Measurements from ENCODE around the gene TSHB. TPM values are rescaled to one million over a fixed set of nuclear protein-coding genes. Genes with fewer than 3 reads are reported as not detected.

TSHB gene
- total RNA-seq, 1 donor from 2014 or later = not detected

DNA sequence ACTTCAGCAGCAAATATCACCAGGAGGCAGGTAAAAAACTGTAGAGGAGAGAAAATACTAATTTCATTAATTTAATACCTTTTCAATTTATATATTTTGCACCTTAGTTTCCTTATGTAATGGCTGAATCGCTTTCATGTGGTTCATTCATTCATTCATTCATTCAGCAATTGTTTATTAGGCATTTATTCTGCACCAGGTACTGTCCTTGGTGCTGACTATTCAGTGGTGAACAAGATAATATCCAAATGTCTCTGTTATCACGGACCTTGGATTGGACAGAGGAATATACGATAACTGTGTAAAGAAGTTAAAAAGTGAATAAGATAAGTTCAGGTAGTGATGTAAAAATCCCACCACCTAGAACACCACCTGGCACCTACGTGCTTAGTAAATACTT, 30.9 kb downstream of the TSHB start:
- no peak for ATAC-seq

DNA sequence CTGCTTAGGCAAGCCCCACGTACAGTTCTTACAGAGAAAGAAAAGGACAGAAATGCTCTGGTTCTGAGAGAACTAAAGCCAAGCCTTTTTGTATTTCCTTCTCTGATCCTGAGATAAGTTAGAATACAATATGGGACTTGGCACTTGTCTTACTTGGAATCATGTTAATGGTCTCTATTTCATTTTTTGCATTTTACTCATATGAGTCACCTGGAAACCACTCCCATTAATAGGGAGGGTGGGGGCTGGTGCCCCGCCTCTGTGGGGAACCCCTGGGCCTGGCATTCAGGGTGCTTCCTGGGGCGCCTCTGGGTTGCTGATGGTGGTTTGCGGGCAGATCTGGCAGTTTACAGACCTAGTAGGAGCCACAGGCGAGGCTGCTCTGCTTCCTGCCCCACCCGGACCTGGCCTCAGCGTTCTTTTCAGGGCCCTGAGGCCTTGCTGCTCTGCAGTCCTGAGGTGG, 32.9 kb downstream of the TSHB start:
- ATAC-seq = peak; percentile 86

DNA sequence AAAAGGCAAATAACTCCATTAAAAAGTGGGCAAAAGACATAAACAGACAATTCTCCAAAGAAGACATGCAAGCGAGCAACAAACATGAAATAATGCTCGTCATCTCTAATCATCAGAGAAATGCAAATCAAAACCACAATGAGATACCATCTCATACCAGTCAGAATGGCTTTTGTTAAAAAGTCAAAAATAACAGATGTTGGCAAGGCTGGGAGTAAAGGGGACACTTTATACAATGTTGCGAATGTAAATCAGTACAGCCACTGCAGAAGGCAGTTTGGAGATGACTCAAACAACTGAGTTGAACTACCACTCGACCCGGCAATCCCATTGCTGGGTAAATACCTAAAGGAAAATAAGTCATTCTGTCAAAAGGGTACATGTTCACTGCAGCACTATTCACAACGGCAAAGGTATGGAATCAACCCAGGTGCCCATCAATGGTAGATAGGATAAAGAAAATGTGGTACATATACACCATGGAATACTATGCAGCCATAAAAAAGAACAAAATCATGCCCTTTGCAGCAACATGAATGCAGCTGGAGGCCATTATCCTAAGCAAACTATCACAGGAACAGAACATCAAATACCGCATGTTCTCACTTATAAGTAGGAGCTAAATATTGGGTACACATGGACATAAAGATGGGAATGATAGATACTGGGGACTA, 33.7 kb downstream of the TSHB start:
- no peak for ATAC-seq

DNA sequence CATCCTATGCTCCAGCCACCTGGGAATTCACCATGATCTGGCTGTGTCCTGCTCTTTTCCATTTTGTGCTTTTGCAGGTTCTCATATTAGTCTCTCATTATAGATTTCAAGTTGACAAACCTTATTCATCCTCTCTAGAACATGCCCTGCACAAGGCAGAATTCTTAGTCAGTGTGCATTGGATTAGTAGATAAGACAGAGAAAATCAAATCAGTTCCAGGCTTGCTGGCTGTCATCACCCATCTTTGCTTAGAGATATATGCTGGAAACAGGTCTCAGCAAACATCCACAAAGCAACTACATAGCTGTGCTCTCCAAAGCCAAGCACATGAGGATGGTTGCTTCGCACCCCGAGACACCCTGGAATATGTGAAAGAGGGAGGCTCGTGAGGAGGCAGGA, 34.8 kb downstream of the TSHB start:
- ATAC-seq = no peak

DNA sequence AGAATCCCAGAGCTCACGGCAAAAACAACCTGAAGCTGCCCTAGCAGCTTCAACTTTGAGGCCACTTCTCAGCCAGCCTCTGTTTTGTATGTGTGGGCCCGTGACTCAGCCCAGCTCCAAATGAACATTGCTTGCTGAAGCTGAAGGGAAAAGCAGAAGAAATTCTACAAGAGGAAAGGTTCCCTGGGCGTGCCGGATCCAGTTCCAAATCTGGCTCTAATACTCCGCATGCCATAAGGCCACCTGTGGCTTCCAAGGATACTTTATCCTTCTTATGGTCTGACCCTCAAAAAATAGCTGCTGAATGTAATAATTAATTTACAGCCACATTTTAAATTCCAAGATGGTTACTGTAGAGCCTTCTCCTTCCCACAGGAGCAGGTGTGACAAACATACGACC, 35.4 kb downstream of the TSHB start:
- ATAC-seq = no peak

DNA sequence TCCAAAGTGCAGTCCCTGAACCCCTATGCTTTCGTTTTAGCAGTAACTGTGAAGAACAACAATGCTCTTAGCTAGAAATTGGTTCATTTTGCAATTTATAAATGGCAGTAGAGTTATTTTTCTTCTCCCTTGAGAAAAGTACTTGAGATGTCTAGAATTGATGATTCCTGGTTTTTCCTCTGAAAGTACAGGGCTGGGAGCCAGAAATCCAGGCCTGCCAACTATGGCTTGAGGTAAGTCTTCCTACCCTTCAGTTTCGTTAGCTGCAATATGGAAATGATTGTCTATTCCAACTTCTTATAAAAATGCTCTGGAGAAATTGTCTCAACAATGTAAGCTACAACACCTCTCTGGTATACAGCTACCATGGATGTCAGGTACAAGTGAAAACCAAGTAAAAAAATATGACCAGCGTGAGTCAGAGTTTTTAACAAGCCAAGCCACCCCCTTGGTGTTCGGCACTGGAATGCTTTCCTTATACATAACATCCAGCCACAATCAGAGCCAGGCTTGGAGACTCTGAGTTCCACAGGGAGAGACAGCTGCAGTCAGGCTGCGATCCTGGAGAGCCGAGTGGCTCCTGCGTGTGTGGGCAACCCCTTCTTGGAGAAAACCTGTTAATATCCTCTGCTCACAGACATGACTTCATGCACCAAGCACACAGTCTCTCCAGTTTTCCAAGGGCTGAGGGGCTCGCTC, 37.7 kb downstream of the TSHB start:
- no peak for ATAC-seq

DNA sequence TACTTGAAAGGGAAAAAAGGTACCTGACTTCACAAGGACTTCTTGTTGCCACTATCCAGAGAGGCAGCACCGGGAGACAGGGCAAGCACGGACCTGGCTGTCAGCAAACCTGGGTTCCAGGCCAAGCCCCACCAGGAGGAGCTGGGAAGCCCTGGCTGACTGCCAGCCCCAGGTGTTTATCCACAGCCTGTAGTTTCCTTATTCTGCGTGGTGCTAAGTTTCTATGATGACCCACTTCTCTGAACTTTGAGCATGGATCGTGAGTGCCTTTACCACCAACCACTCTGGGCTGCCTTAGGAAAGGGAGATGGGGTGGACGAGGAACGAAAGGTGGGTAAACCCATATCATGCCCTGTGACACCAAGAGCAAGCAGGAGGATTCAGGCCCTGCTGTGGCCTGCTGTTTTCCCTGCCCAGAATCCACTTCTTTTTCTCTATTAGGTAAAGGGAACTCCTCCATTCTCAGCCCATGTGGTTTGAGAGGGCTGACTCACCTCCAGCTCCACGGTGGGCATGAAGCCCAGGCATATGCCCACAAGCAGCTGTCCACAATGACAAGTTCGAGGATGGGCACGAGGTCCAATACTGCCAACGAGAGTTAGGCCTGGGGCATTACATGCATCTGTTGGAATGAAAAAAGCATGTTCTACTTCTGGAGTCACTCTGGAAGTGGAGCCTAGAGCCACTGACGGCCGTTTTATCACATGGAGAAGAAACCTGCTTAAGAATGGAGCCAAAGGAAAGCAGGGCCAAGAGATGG, 39.4 kb downstream of the TSHB start:
- ATAC-seq = peak; percentile 47

DNA sequence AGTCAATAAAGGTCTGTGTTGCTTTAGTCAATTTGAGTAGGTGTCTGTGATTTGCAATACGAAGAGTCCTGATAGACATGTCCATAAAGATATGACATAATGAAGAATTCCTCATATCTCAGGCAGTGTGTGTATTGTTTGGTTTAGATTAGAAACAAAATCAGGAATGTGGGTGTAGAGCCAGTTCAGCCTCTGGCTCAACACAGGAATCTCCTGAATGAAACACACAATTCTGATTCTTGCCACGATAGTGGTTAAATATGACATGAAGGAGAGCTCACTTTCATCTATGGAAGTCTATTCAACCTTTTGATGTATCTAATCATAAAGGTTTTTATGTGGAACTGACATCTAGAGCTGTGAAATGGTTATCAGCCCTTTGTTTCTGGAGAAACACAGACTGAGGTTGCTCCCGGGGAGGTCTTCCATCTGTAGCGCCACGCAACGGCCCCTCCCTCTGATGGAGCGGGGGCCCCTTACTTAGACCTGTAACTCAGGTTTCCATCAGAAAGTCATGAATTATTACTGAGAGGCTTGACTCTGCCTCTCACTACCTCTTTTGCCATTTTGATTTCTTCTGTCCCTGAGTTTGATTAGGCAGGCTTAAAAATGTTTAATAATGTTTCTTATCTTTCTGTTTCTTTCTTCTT, 40.2 kb downstream of the TSHB start:
- ATAC-seq = no peak

DNA sequence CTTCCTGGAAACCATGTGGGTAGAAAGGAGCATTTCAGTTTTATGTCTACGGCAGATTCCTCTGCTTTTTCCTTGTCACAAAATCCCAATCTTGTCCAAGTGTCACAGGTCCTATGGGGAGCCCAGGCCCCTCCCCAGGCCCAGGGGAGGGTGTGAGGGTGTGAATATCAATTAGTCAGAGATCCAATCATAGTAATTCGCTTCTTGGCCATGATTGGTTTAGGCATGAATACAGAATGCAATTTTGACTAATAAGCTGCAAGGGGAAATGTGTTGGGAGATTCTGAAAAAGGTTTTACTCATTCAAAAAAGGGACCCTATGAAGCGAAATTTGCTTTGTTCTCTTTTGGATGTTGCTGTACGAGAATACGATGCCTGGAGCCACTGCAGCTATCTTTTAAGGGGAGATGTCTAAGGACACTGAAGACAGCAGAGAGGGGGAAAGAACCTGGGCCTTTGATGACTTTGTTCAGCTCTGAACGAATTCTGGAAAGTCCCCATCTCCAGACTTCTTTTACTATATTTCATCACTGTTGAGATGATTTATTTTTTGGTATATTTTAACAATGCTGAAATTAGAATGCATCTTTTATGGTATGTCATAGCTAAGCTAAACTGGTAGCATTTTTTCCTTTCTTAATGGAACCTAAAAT, 41.5 kb downstream of the TSHB start:
- ATAC-seq = no peak

DNA sequence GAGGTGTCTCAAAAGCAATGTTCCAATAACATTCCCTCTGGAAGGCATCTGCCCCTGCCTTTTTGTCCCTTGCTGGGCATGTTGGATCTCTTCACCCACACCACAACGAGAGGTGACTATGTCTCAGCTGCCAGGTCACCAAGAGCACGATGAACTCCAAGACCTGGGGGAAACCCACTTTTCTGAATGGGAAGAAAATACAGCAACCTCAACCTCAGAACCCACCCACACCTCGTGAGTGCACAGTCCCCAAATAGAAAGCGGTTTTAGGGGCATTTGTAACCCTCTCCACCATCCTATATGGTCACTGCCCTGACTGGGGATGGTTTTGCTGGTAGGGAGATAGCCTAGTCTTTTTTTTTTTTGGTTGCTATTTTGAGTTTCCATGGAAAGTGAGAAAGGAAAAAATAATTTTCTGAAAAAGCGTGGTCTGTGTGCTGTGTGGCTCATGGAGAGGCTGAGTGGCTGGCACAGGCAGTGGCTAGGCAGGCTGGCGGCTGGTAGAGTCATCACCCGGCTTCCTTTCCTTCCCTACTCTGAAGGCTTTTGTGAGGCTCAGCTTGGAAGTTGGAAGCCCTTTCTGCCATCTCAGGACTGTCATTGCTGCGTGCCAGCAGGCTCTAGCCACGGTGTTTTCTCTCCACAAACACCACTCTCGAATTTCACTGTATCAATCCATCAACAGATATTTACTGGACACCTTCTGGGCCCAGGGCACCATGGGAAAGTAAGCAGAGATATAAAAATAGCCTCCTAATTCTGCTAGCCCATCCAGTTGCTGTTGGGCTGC, 43.9 kb downstream of the TSHB start:
- no peak for ATAC-seq

DNA sequence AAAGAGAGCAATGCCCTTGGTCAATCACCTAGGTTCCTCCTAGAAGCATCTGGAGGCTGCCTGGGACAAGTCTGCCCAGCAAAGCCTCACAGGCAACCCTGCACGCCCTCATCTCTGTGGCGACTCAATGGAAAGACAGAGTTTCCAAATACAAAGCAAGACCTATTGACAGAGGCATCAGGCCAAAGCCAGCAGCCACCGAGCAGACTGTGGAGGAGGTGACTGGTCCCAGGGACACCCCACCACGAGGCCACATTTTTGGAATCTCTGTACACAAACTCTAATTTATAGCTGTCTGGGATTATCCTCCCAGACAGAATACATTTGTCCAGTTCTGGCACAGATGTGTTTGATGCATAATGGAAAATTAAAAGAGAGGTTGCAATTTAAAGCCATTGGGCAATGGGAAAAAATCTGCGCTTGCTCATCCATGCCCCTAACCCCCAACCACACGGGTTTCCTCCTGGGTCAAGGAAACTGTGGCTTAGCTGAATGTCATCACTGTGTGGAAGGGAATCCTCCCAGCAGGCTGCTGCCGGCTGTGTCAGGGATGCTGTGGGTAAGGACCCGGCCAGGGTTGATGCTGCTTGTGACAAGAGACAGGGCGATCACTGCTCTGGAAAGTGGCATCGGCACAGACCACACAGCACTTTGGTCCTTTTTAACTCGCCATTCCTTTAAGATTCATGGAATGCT, 45.4 kb downstream of the TSHB start:
- no peak for ATAC-seq

DNA sequence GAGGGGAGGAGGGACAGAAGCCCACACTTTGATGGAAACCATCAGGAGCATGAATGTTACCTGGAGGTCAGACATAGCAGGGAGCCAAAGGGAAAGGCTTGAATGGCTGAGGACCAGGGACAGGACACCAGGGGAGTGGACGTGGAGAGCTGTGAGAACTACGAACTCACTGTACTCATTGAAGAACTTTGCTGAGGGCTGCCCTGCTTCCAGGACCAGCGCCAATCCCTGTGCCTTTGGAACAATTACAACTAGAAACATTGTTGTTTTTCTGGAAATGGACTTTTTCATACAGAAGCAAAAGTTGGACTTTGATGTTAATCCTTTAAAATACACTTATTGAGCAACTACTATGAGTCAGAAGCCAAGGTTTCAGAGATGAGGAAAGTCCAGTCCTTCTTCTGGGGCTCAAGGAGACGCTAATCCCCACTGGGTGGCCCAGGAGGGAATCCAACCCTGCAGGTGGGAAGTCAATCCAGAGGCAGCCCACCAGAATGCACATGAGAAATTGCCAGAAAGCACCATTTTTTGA, 46.8 kb downstream of the TSHB start:
- peak; percentile 32 for ATAC-seq

DNA sequence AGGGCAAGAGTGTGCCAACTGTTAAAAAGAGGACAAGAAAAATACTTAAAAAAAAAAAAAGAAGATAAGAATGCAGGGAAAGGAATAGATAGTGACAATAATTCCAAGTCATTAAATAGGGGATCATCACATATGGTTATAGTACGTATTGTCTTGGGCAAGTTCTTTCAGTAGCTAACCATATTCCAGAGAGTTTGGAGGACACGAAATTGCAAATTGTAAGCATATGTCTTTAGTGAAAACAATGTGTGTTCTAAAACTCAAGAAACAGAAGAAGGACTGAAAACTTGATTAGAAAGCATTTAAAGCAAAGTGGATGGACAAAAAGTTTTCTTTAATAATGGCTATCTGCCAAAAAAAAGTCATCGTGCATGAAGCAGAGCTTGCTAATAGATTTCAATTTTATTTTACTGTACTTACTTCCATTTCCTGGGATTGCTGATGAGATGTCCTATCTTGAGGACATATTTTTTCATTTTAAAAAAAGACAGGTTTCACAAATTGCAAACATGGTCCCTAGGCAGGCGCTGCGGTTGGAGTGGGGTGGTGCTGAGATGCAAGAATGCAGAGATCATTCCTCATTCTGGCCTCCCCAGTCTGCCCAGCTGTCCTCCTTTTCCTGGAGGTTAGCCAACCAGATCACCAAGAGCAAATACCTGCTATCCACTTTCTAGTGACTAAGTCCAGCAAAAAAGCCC, 47.8 kb downstream of the TSHB start:
- no peak for ATAC-seq

DNA sequence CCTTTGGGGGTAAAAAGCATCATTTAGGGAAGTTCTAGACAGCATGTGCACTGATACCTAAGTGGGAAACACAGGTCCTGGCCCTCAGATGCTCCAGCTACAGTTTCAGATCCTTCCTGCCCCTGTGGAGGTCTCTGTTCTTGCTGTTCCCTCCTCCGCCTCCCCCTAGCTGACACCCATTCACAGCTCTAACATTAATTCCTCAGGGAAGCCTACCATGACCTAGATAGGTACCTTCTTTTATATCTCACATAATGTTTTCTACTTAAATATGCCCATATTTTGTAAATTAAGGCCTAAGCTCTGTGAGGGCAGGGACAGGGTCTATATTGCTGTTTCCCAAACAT, 48.3 kb downstream of the TSHB start:
- no peak for ATAC-seq

DNA sequence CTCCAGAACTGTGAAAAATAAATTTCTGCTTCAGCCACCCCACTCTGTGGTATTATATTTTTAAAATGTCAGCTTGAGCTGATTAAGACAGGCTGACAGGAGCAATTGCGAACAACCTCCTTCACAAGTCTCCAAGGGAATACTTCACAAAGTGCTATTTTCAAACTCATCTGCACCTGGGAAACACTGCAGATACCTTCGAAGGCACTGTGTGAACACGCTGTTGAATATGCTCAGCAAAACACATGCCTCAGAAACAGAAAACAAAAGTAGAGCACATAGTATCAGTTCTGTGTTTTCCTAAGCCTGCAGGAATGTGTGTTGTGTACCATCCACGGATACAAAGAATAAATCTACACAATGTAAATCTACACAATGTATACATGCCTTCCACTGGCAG, 49.1 kb downstream of the TSHB start:
- no peak for ATAC-seq

DNA sequence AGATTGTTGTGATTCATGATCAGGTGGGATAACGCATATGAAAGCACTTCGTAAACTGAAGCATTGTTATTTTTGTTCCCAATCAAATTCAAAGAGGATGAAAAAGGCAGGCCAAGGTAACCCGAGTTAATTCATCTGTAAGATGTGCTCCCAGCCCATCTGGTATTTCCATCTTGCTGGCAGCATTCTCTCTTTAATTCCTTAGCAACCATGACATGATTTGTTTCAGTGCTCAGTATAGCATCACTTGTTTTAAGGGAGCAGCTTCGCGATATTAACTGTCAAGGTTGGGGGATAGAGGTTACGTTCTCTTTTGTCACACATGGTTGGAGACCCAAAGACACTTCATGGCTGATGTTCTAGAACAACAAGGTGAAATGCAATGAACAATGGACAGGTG, 53.3 kb downstream of the TSHB start:
- no peak for ATAC-seq

All from esophagus mucosa (tissue), 1 donor.